Endothelial cell of umbilical vein (primary cell): ENCODE data around the gene NRGN. TPM values are rescaled to one million over a fixed set of nuclear protein-coding genes. Genes with fewer than 3 reads are reported as not detected.

Source experiments
- BruUV-seq: library from RNA; stranded (reverse); fragments of 400-500 nt; replicated peaks from 2 replicates; lab custom pipeline; 2021; lab: Mats Ljungman, UMichigan
- CTCF ChIA-PET: fragments of 300-600, 350-600 bp; sonication (Branson Sonifier 250); formaldehyde crosslinking; loops from one replicate; lab custom pipeline; 2021; ENCODE audit warnings: antibody characterized with exemption, inconsistent platforms; lab: Charles Lee
- POLR2A ChIA-PET: fragments of 300-600, 350-600 bp; sonication (Branson Sonifier 250); formaldehyde crosslinking; loops from one replicate; lab custom pipeline; 2021; ENCODE audit warnings: antibody characterized with exemption, inconsistent platforms; lab: Charles Lee
- DNase-seq: peaks from one replicate; pipeline ENCODE4 v3.0.0-alpha.2; 2011; ENCODE audit warnings: low read depth, low spot score
- FAIRE-seq: peaks from 2 replicates; lab custom pipeline; 2011; peaks lifted over from hg19 to GRCh38; lab: Jason Lieb, UNC
- H2AFZ ChIP-seq: 2 replicates; pipeline ENCODE4 v1.6.0; 2012; ENCODE audit warnings: low read depth, low read length, control low read depth, inconsistent platforms
- H3K27ac ChIP-seq: 2 replicates; pipeline ENCODE4 v1.5.1; 2011; ENCODE audit warnings: low read depth, mild to moderate bottlenecking, control low read depth, low read length, moderate library complexity; ENCODE audit not compliant: insufficient read depth
- H3K27me3 ChIP-seq, 2 experiments: 2 replicates each; pipeline versions ENCODE4 v1.6.0 to v1.6.1; 2011; ENCODE audit warnings: low read length in 2 of 2, mixed read lengths in 1 of 2; ENCODE audit not compliant: control insufficient read depth in 2 of 2, insufficient read depth in 2 of 2
- H3K36me3 ChIP-seq, 2 experiments: 2 replicates in 1 of 2; 3 replicates in 1 of 2; pipeline ENCODE4 v1.5.1; 2011; ENCODE audit warnings: low read length in 2 of 2, mild to moderate bottlenecking in 1 of 2, moderate library complexity in 1 of 2; ENCODE audit not compliant: control insufficient read depth in 2 of 2, insufficient read depth in 2 of 2; ENCODE audit errors: extremely low read depth in 1 of 2
- H3K4me1 ChIP-seq: 3 replicates; pipeline ENCODE4 v1.5.1; 2011; ENCODE audit warnings: mild to moderate bottlenecking, low read length; ENCODE audit not compliant: control insufficient read depth, insufficient read depth; ENCODE audit errors: extremely low read depth
- H3K4me2 ChIP-seq: 2 replicates; pipeline ENCODE4 v1.6.1; 2011; ENCODE audit warnings: low read length, control low read depth, mixed read lengths; ENCODE audit not compliant: insufficient read depth
- H3K4me3 ChIP-seq, 3 experiments: fragments of 200-600 bp in 1 of 3; sonication (generic), shearing (Covaris generic) in 1 of 3; replicated peaks in 1 of 3; 2 replicates each; pipeline ENCODE4 v1.5.1; 2011 to 2016; ENCODE audit warnings: control low read depth in 3 of 3, low read length in 3 of 3, mild to moderate bottlenecking in 2 of 3, inconsistent platforms in 1 of 3, low read depth in 1 of 3, moderate library complexity in 1 of 3; ENCODE audit not compliant: insufficient read depth in 1 of 3
- H3K79me2 ChIP-seq: 2 replicates; pipeline ENCODE4 v1.6.0; 2012; ENCODE audit warnings: low read length, inconsistent platforms; ENCODE audit not compliant: control insufficient read depth, insufficient read depth
- H3K9ac ChIP-seq: replicated peaks from 2 replicates; pipeline ENCODE3; 2011; ENCODE audit warnings: low read length, control low read depth; ENCODE audit not compliant: insufficient read depth; ENCODE audit errors: extremely low read depth
- H3K9me1 ChIP-seq: replicated peaks from 3 replicates; pipeline ENCODE4 v1.6.0; 2011; ENCODE audit warnings: mild to moderate bottlenecking, low read length; ENCODE audit not compliant: control insufficient read depth, insufficient read depth; ENCODE audit errors: extremely low read depth
- H3K9me3 ChIP-seq: replicated peaks from 2 replicates; pipeline ENCODE4 v1.5.1; 2012; ENCODE audit warnings: low read length, inconsistent platforms; ENCODE audit not compliant: control insufficient read depth, insufficient read depth
- H4K20me1 ChIP-seq: replicated peaks from 2 replicates; pipeline ENCODE3; 2011; ENCODE audit warnings: mild to moderate bottlenecking, low read length; ENCODE audit not compliant: control insufficient read depth, insufficient read depth; ENCODE audit errors: extremely low read depth
- POLR2A ChIP-seq: IDR thresholded peaks from 2 replicates; pipeline ENCODE4 v1.6.1; 2012; ENCODE audit warnings: low read depth, mild to moderate bottlenecking, control low read depth, low read length
- dilution Hi-C: fragments of 300-500 bp; cut with MboI; formaldehyde crosslinking; loops from one replicate; pipeline ENCODE4 v1.15.0; 2019; ENCODE audit warnings: low sequenced_read_pairs; ENCODE audit not compliant: extremely low pct_ligation_motif_present
- intact Hi-C: fragments of 100-400 bp; cut with micrococcal nuclease; formaldehyde crosslinking; loops from one replicate; pipeline ENCODE4 v1.10.0; 2022
- polyA plus RNA-seq, 4 experiments: library from polyadenylated mRNA; depleted of rRNA in 3 of 4; stranded (reverse) in 3 of 4; unstranded in 1 of 4; fragments of >200 nt; gene quantifications; 2 replicates each; pipeline versions ENCODE4 v1.2.1 to v1.2.3, GENCODE V29; 2011 to 2012; ENCODE audit warnings: missing spikeins in 1 of 4
- total RNA-seq: library from RNA; stranded (reverse); gene quantifications from 2 replicates; pipeline ENCODE4 v1.2.3, GENCODE V29; 2021
- TF ChIP-seq, protein P1 (sequence below), 2 donors: IDR thresholded peaks; 1 replicate in 1 of 2; 2 replicates in 1 of 2; pipeline ENCODE4 v1.5.1; 2011; ENCODE audit warnings: low read length in 2 of 2, mild to moderate bottlenecking in 2 of 2, moderate library complexity in 2 of 2, control low read depth in 1 of 2, inconsistent platforms in 1 of 2, low read depth in 1 of 2; ENCODE audit not compliant: insufficient read depth in 1 of 2; ENCODE audit errors: extremely low read depth in 1 of 2

The NRGN gene
- total and polyA plus RNA-seq, 2 donors (not counting 3 experiments of a cell fraction or from before 2014, with no cell fraction given), result 29.1 to 33.5 TPM

DNA sequence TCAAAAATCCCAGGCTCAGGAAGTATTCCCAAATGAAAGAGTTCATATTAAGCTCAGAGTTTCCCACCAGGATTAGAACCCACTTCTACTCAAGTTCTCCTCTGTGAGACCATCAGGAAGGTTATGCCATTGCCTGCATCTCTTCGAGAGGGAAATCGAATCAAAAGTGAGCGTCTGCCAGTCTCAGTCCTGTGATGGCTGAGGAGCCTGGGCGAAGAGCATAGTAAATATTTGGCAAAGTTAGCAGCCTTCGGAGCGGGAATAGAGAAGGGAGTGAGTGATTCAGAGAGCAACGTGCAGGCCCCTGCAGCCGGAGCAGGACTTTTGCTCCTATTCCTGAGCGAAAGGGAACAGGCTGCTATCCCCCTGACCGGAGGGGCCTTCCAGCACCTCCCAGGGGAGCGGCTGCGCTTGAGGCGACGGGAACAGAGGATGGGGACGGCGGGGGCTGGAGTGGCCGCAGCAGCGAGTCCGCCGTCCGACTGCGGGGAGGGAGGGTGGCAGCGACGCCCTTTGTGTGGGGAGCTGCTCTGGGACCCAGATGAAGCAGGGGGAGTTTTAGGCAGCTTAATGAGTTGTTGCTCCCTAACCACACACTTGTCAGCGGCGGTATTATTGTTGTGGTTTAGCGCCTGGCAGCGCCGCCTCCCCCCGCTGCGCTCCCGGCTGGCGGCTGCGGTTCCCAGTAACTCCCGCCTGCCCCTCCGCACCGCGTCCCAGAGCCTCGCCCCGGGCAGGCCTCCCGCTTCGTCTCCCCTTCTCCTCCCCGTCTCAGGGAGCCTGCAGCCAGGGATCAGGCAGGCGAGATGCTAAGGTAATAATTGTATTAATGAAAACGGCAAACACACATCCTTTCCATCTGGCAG is 21.7 kb upstream of the NRGN start:
- intact Hi-C loops (loop anchor here (1.0 kb wide), 1 partner anchor 45 kb away; the partner anchor contains the start of genes SIAE and SPA17), dilution Hi-C loops (no loop called here)
- DNase-seq, result peak; percentile 78

More for the DNA sequence above, 21.7 kb upstream of the NRGN start:
- POLR2A ChIA-PET, result interaction anchor here (1.3 kb wide), 1 partner anchor 28 kb away, joined by 9 read pairs; no protein-coding TSS in a partner anchor
- CTCF ChIA-PET, result interaction anchor here (0.7 to 2.5 kb wide), 14 partner anchors 8 to 310 kb away, joined by 3 to 24 read pairs (median 6); partner anchors contain the start of genes NRGN, SIAE and SPA17
- Histone ChIP-seq H3K9me3 (no peaks in the 10 kb centered on the region), H3K4me2 (peak overlapping the region; percentile 85), H3K36me3 (no peaks in the 10 kb centered on the region), H3K9ac (peak overlapping the region; percentile 44), H2AFZ (peak overlapping the region; percentile 95), H4K20me1 (no peaks in the 10 kb centered on the region), H3K9me1 (no peaks in the 10 kb centered on the region), H3K27me3 (no peaks in the 10 kb centered on the region), H3K4me1 (peaks cover 24% of the 10 kb centered on the region), H3K4me3 (peak overlapping the region; percentile 26 to 61 (median 39)), H3K79me2 (no peaks in the 10 kb centered on the region), H3K27ac (peak overlapping the region; percentile 62)
- peak; percentile 11 for TF ChIP-seq POLR2A
- TF ChIP-seq, protein P1, sequence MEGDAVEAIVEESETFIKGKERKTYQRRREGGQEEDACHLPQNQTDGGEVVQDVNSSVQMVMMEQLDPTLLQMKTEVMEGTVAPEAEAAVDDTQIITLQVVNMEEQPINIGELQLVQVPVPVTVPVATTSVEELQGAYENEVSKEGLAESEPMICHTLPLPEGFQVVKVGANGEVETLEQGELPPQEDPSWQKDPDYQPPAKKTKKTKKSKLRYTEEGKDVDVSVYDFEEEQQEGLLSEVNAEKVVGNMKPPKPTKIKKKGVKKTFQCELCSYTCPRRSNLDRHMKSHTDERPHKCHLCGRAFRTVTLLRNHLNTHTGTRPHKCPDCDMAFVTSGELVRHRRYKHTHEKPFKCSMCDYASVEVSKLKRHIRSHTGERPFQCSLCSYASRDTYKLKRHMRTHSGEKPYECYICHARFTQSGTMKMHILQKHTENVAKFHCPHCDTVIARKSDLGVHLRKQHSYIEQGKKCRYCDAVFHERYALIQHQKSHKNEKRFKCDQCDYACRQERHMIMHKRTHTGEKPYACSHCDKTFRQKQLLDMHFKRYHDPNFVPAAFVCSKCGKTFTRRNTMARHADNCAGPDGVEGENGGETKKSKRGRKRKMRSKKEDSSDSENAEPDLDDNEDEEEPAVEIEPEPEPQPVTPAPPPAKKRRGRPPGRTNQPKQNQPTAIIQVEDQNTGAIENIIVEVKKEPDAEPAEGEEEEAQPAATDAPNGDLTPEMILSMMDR (IDR thresholded peaks at IDR 0.05; ENCODE audit: extremely low read depth in 1 of 2, insufficient read depth in 1 of 2, low read depth in 1 of 2, low read length in 2 of 2), result no peak
- no TSS peak for BruUV-seq
- peak; percentile 28 for FAIRE-seq
